IMR-90 (cell line): ENCODE data around the gene KAT6B. TPM values are rescaled to one million over a fixed set of nuclear protein-coding genes. Genes with fewer than 3 reads are reported as not detected.

Experiments used
- ATAC-seq: fragments of 200-7000 bp; cut with Tn5 transposase; 2 replicates; pipeline ENCODE4 v1.9.1; 2020; ENCODE audit warnings: low read depth, mild to moderate bottlenecking, moderate library complexity
- BruUV-seq: library from RNA; stranded (reverse); fragments of 400-500 nt; replicated peaks from 2 replicates; lab custom pipeline; 2021; lab: Mats Ljungman, UMichigan
- CTCF ChIA-PET: fragments of 300-600 bp; formaldehyde crosslinking; extraction: SDS; loops from one replicate; lab custom pipeline; 2021; ENCODE audit warnings: antibody characterized with exemption; lab: Yijun Ruan, JAX
- POLR2A ChIA-PET: fragments of 300-600 bp; sonication (Branson Sonifier 250); formaldehyde crosslinking; loops from one replicate; lab custom pipeline; 2022; ENCODE audit warnings: antibody characterized with exemption; ENCODE audit not compliant: unreplicated experiment; lab: Charles Lee
- DNase-seq: peaks from one replicate; pipeline ENCODE4 v3.0.0; 2013
- H2AFZ ChIP-seq: replicated peaks from 2 replicates; pipeline ENCODE3; 2013; ENCODE audit warnings: low read length, mild to moderate bottlenecking; ENCODE audit not compliant: poor library complexity
- H2AK5ac ChIP-seq: 2 replicates; pipeline ENCODE4 v1.6.1; 2013; ENCODE audit warnings: low read depth, low read length, inconsistent platforms
- H2AK9ac ChIP-seq: replicated peaks from 2 replicates; pipeline ENCODE3; 2013; ENCODE audit warnings: mild to moderate bottlenecking, low read depth, low read length, moderate library complexity; ENCODE audit not compliant: poor library complexity
- H2BK120ac ChIP-seq: 2 replicates; pipeline ENCODE4 v1.6.1; 2013; ENCODE audit warnings: low read depth, low read length, inconsistent platforms
- H2BK15ac ChIP-seq: 3 replicates; pipeline ENCODE4 v1.6.1; 2013; ENCODE audit warnings: low read depth, low read length, inconsistent platforms
- H2BK20ac ChIP-seq: 2 replicates; pipeline ENCODE4 v1.6.1; 2013; ENCODE audit warnings: low read depth, mild to moderate bottlenecking, inconsistent platforms, low read length, moderate library complexity
- H2BK5ac ChIP-seq: 2 replicates; pipeline ENCODE4 v1.6.1; 2013; ENCODE audit warnings: mild to moderate bottlenecking, low read depth, low read length, inconsistent platforms; ENCODE audit not compliant: poor library complexity, severe bottlenecking
- H3K14ac ChIP-seq: replicated peaks from 2 replicates; pipeline ENCODE4 v1.6.1; 2013; ENCODE audit warnings: low read depth, low read length, inconsistent platforms
- H3K18ac ChIP-seq: 2 replicates; pipeline ENCODE4 v1.6.1; 2013; ENCODE audit warnings: low read depth, low read length, control low read depth
- H3K23ac ChIP-seq: 2 replicates; pipeline ENCODE4 v1.6.1; 2013; ENCODE audit warnings: low read depth, low read length, inconsistent platforms
- H3K27ac ChIP-seq: 2 replicates; pipeline ENCODE4 v1.5.1; 2013; ENCODE audit warnings: mild to moderate bottlenecking, control low read depth, low read length; ENCODE audit not compliant: insufficient read depth
- H3K27me3 ChIP-seq: 2 replicates; pipeline ENCODE4 v1.6.1; 2013; ENCODE audit warnings: low read length; ENCODE audit not compliant: control insufficient read depth, insufficient read depth
- H3K36me3 ChIP-seq: 2 replicates; pipeline ENCODE4 v1.6.1; 2013; ENCODE audit warnings: low read length, mixed read lengths; ENCODE audit not compliant: control insufficient read depth, insufficient read depth
- H3K4ac ChIP-seq: 2 replicates; pipeline ENCODE4 v1.6.1; 2013; ENCODE audit warnings: low read depth, low read length, inconsistent platforms
- H3K4me1 ChIP-seq: 2 replicates; pipeline ENCODE4 v1.6.1; 2013; ENCODE audit warnings: low read length, mixed read lengths; ENCODE audit not compliant: control insufficient read depth, insufficient read depth
- H3K4me2 ChIP-seq: 2 replicates; pipeline ENCODE4 v1.6.1; 2013; ENCODE audit warnings: low read depth, mild to moderate bottlenecking, control low read depth, low read length, moderate library complexity
- H3K4me3 ChIP-seq: 2 replicates; pipeline ENCODE4 v1.5.1; 2013; ENCODE audit warnings: low read depth, mild to moderate bottlenecking, control low read depth, low read length, moderate library complexity; ENCODE audit not compliant: insufficient read depth
- H3K56ac ChIP-seq: 2 replicates; pipeline ENCODE4 v1.6.1; 2013; ENCODE audit warnings: low read length, inconsistent platforms; ENCODE audit not compliant: insufficient read depth; ENCODE audit errors: extremely low read depth
- H3K79me1 ChIP-seq, 2 experiments: 2 replicates each; pipeline ENCODE4 v1.6.1; 2013; ENCODE audit warnings: low read length in 2 of 2, inconsistent platforms in 1 of 2, low read depth in 1 of 2
- H3K9ac ChIP-seq: 2 replicates; pipeline ENCODE4 v1.6.1; 2013; ENCODE audit warnings: low read depth, low read length, control low read depth
- H3K9me1 ChIP-seq: 2 replicates; pipeline ENCODE4 v1.6.1; 2013; ENCODE audit warnings: low read length, inconsistent platforms; ENCODE audit not compliant: insufficient read depth
- H3K9me3 ChIP-seq: 2 replicates; pipeline ENCODE4 v1.6.1; 2013; ENCODE audit warnings: low read length; ENCODE audit not compliant: control insufficient read depth, insufficient read depth
- H4K20me1 ChIP-seq: 2 replicates; pipeline ENCODE4 v1.6.1; 2013; ENCODE audit warnings: low read length, inconsistent platforms; ENCODE audit not compliant: insufficient read depth
- H4K5ac ChIP-seq: 2 replicates; pipeline ENCODE4 v1.6.1; 2013; ENCODE audit warnings: mild to moderate bottlenecking, low read depth, low read length, control low read depth
- H4K8ac ChIP-seq, 2 experiments: 2 replicates each; pipeline ENCODE4 v1.6.1; 2013; ENCODE audit warnings: low read depth in 2 of 2, low read length in 2 of 2, control low read depth in 1 of 2, inconsistent platforms in 1 of 2
- H4K91ac ChIP-seq: 2 replicates; pipeline ENCODE4 v1.6.1; 2013; ENCODE audit warnings: low read depth, low read length, inconsistent platforms; ENCODE audit not compliant: insufficient read depth
- BHLHE40 ChIP-seq: fragments of 150-350 bp; IDR thresholded peaks from 2 replicates; pipeline ENCODE4 v1.6.1; 2016; ENCODE audit warnings: mild to moderate bottlenecking, low read depth, low read length
- CEBPB ChIP-seq: IDR thresholded peaks from 2 replicates; pipeline ENCODE4 v1.6.1; 2012; ENCODE audit warnings: low read depth, low read length, improper control_type of control experiment
- CHD1 ChIP-seq: IDR thresholded peaks from 2 replicates; pipeline ENCODE4 v1.6.1; 2012; ENCODE audit warnings: low read depth, low read length, improper control_type of control experiment
- FOS ChIP-seq: fragments of 150-350 bp; IDR thresholded peaks from 2 replicates; pipeline ENCODE4 v1.6.1; 2016; ENCODE audit warnings: low read depth, low read length
- MAFK ChIP-seq: IDR thresholded peaks from 2 replicates; pipeline ENCODE4 v1.6.1; 2012; ENCODE audit warnings: low read depth, low read length, improper control_type of control experiment
- MAZ ChIP-seq: IDR thresholded peaks from 2 replicates; pipeline ENCODE4 v1.6.1; 2012; ENCODE audit warnings: low read depth, mild to moderate bottlenecking, low read length, improper control_type of control experiment, moderate library complexity, borderline replicate concordance
- MXI1 ChIP-seq: IDR thresholded peaks from 2 replicates; pipeline ENCODE4 v1.6.1; 2012; ENCODE audit warnings: low read depth, mild to moderate bottlenecking, low read length, moderate library complexity, borderline replicate concordance
- NFE2L2 ChIP-seq: fragments of 150-350 bp; IDR thresholded peaks from 2 replicates; pipeline ENCODE4 v1.6.1; 2016; ENCODE audit warnings: low read depth, mild to moderate bottlenecking, low read length
- POLR2A ChIP-seq: IDR thresholded peaks from 2 replicates; pipeline ENCODE4 v1.6.1; 2012; ENCODE audit warnings: mild to moderate bottlenecking, low read depth, low read length
- RAD21 ChIP-seq: IDR thresholded peaks from 2 replicates; pipeline ENCODE4 v1.6.1; 2012; ENCODE audit warnings: low read length, improper control_type of control experiment
- RCOR1 ChIP-seq: IDR thresholded peaks from 2 replicates; pipeline ENCODE4 v1.6.1; 2012; ENCODE audit warnings: mild to moderate bottlenecking, low read length, improper control_type of control experiment; ENCODE audit not compliant: insufficient replicate concordance
- SMC3 ChIP-seq: fragments of 150-350 bp; IDR thresholded peaks from 2 replicates; pipeline ENCODE4 v1.6.1; 2016; ENCODE audit warnings: low read depth, mild to moderate bottlenecking, antibody characterized with exemption, low read length, moderate library complexity
- WGBS, 2 experiments: methylation state at CpG; one replicate each; pipeline versions ENCODE4 v1.1.5 to v1.1.7; 2013; ENCODE audit warnings: missing lambda C conversion rate in 2 of 2; ENCODE audit not compliant: insufficient read length in 1 of 2; ENCODE audit errors: extremely low coverage in 2 of 2; 5-methylcytosine and 5-hydroxymethylcytosine counted together
- dilution Hi-C: fragments of 300-500 bp; cut with HindIII; formaldehyde crosslinking; loops from one replicate; pipeline ENCODE4 v1.14.3; 2018; ENCODE audit warnings: low sequenced_read_pairs; ENCODE audit not compliant: unreplicated experiment
- in situ Hi-C: fragments of 300-500 bp; cut with MboI; formaldehyde crosslinking; loops from 3 replicates; pipeline ENCODE4 v1.14.3; 2019; ENCODE audit warnings: low sequenced_read_pairs, inconsistent platforms, mixed read lengths
- intact Hi-C: fragments of 100-400 bp; cut with micrococcal nuclease; formaldehyde crosslinking; loops from 2 replicates; pipeline ENCODE4 v1.10.0; 2022
- polyA plus RNA-seq, 3 experiments: library from polyadenylated mRNA; depleted of rRNA; stranded (reverse); fragments of >200 nt; gene quantifications; 2 replicates each; pipeline ENCODE4 v1.2.3, GENCODE V29; 2012; ENCODE audit warnings: low replicate concordance in 1 of 3
- total RNA-seq: library from RNA; depleted of rRNA; stranded (reverse); fragments of >200 nt; gene quantifications from 2 replicates; pipeline ENCODE4 v1.2.3, GENCODE V29; 2012
- TF ChIP-seq, protein P1 (sequence below): fragments of 150-350 bp; IDR thresholded peaks from 2 replicates; pipeline ENCODE4 v1.6.1; 2016; ENCODE audit warnings: low read depth, mild to moderate bottlenecking, low read length, moderate library complexity, borderline replicate concordance
- TF ChIP-seq, protein P2 (sequence below): fragments of 150-350 bp; IDR thresholded peaks from 2 replicates; pipeline ENCODE4 v1.6.1; 2017; ENCODE audit warnings: mild to moderate bottlenecking, antibody characterized with exemption, low read length, low read depth

KAT6B gene
- total and polyA plus RNA-seq, 2 of the 4 experiments (the other 2 are of a cell fraction) = 8.8 to 28.1 TPM

DNA sequence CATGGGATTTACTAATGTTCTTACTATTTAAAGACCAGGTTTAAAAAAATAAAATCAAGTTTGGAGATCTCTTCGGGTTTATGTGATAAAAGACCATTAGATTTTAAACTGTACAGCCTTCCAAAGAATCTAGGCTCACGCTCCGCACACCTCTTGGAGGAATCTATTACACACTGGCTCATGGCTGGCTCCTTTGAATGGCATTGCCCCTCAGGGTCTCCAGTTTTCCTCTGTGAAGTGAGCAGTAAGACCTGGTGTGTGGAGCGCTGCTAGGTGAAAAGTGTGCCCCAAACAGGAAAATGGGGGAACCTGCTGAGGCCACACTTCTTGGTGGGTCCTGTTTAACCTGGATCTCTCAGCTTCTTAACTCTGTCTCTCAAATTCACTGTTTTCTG is 142.3 kb downstream of the KAT6B start (continued):
- no peak for TF ChIP-seq RCOR1
- no peak for TF ChIP-seq BHLHE40
- no peak for TF ChIP-seq CEBPB
- no peak for TF ChIP-seq MAZ
- TF ChIP-seq, protein P1, sequence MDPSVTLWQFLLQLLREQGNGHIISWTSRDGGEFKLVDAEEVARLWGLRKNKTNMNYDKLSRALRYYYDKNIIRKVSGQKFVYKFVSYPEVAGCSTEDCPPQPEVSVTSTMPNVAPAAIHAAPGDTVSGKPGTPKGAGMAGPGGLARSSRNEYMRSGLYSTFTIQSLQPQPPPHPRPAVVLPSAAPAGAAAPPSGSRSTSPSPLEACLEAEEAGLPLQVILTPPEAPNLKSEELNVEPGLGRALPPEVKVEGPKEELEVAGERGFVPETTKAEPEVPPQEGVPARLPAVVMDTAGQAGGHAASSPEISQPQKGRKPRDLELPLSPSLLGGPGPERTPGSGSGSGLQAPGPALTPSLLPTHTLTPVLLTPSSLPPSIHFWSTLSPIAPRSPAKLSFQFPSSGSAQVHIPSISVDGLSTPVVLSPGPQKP = no peak

GRCh38 chr10:74969093-74969492 is 142.7 kb downstream of the KAT6B start:
- BruUV-seq = no TSS peak
- 86% methylated on average over 1 of the region's 2 CpGs; no CpG with 5 or more reads in 1 of the 2 experiments for WGBS, 2 experiments
- no peak for TF ChIP-seq MXI1
- no peak for TF ChIP-seq RCOR1
- TF ChIP-seq MAZ = no peak
- TF ChIP-seq, protein P1 = no peak
- no peak for TF ChIP-seq FOS
- TF ChIP-seq BHLHE40 = no peak
- TF ChIP-seq, protein P2, sequence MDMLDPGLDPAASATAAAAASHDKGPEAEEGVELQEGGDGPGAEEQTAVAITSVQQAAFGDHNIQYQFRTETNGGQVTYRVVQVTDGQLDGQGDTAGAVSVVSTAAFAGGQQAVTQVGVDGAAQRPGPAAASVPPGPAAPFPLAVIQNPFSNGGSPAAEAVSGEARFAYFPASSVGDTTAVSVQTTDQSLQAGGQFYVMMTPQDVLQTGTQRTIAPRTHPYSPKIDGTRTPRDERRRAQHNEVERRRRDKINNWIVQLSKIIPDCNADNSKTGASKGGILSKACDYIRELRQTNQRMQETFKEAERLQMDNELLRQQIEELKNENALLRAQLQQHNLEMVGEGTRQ = no peak
- TF ChIP-seq RAD21 = no peak
- TF ChIP-seq SMC3 = no peak
- TF ChIP-seq CEBPB = no peak
- no peak for TF ChIP-seq POLR2A
- no peak for TF ChIP-seq NFE2L2
- no peak for TF ChIP-seq CHD1
- TF ChIP-seq MAFK = no peak

More at GRCh38 chr10:74969093-74969492, 142.7 kb downstream of the KAT6B start:
- Histone ChIP-seq H2BK20ac (no peak overlapping the region), H3K4me2 (no peak overlapping the region), H4K8ac (no peak overlapping the region), H3K27ac (no peak overlapping the region), H3K23ac (no peak overlapping the region), H3K4ac (no peak overlapping the region), H3K14ac (no peak overlapping the region), H2AFZ (no peak overlapping the region), H4K5ac (no peak overlapping the region), H2BK5ac (no peak overlapping the region), H2AK5ac (no peak overlapping the region), H3K4me1 (peaks cover 2% of the 10 kb centered on the region; the same call in 1 of the 2 replicates), H3K4me3 (no peak overlapping the region), H2BK120ac (no peak overlapping the region), H3K9ac (no peak overlapping the region), H3K36me3 (peaks cover 4% of the 10 kb centered on the region; the same call in 1 of the 2 replicates), H3K9me1 (peaks cover 2% of the 10 kb centered on the region; the same call in 1 of the 2 replicates), H3K27me3 (no peaks in the 10 kb centered on the region), H3K79me1 (peaks cover 27 to 41% of the 10 kb centered on the region in 2 experiments), H3K9me3 (no peaks in the 10 kb centered on the region), H3K56ac (no peak overlapping the region), H4K91ac (no peak overlapping the region), H2BK15ac (no peak overlapping the region), H4K20me1 (no peaks in the 10 kb centered on the region; the same call in 1 of the 2 replicates), H2AK9ac (no peak overlapping the region), H3K18ac (no peak overlapping the region)
- ATAC-seq (no peak), DNase-seq (no peak)
- intact Hi-C loops = loop anchor here (2.0 kb wide), 1 partner anchor 16 kb away; no protein-coding TSS in a partner anchor
- CTCF ChIA-PET = no interaction called here
- POLR2A ChIA-PET = no interaction called here
- in situ Hi-C loops = no loop called here
- dilution Hi-C loops = no loop called here
